ENCODE measurements around the gene TBC1D3H.
"Not testable (repeated sequence)": the region's sequence is repeated elsewhere in the genome, so short reads cannot be mapped to it uniquely, and the experiment has no call there.

DNA sequence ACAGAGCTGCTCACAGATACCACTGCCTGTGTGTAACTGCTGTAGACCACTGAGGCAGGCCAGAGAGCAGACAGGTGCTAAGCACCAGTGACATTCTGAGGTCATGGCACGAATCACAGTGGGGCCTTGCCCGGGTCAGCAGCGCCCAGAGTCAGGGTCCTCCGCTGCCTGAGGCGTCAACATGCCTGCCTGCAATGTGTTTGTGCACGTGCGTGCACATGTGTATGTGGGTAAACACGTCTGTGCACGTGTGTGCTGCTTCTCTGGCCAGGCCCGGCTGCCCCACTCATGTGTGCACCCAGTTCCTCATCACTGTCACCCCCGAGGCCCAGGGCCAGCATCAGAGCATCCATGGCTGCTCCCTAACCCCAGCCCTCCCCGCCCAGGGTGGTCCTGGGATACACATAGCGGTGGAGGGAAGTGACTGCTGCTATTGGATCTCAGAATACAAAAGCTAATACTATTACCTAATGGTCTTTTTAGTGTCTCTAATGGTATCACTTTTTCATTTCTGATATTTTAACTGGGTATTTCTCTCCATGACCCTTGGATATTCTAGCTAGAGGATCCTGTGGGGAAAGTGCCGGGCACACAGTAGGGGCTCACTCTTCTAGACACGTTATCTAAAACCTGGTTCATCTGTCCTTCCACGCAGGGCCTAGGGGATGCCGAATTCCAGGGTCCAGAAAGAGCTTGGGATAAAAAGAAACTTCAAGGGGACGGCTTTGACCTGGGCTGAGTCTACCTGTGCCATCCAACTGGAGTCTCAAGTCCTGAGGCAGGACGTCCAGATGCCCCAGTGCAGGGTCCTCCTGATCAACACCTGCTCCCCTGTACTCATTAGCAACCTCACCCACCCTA is at the start of gene TBC1D3H:
- not testable (repeated sequence) for TF ChIP-seq POLR2A (IDR thresholded peaks at IDR 0.05)
- TF ChIP-seq, protein P1, sequence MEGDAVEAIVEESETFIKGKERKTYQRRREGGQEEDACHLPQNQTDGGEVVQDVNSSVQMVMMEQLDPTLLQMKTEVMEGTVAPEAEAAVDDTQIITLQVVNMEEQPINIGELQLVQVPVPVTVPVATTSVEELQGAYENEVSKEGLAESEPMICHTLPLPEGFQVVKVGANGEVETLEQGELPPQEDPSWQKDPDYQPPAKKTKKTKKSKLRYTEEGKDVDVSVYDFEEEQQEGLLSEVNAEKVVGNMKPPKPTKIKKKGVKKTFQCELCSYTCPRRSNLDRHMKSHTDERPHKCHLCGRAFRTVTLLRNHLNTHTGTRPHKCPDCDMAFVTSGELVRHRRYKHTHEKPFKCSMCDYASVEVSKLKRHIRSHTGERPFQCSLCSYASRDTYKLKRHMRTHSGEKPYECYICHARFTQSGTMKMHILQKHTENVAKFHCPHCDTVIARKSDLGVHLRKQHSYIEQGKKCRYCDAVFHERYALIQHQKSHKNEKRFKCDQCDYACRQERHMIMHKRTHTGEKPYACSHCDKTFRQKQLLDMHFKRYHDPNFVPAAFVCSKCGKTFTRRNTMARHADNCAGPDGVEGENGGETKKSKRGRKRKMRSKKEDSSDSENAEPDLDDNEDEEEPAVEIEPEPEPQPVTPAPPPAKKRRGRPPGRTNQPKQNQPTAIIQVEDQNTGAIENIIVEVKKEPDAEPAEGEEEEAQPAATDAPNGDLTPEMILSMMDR (IDR thresholded peaks at IDR 0.05 in 8 of 11, conservative IDR thresholded peaks at IDR 0.05 in 3 of 11) = not testable (repeated sequence)

Data from spleen (tissue), 7 donors.